Measurements from ENCODE around the gene MXI1.

DNA sequence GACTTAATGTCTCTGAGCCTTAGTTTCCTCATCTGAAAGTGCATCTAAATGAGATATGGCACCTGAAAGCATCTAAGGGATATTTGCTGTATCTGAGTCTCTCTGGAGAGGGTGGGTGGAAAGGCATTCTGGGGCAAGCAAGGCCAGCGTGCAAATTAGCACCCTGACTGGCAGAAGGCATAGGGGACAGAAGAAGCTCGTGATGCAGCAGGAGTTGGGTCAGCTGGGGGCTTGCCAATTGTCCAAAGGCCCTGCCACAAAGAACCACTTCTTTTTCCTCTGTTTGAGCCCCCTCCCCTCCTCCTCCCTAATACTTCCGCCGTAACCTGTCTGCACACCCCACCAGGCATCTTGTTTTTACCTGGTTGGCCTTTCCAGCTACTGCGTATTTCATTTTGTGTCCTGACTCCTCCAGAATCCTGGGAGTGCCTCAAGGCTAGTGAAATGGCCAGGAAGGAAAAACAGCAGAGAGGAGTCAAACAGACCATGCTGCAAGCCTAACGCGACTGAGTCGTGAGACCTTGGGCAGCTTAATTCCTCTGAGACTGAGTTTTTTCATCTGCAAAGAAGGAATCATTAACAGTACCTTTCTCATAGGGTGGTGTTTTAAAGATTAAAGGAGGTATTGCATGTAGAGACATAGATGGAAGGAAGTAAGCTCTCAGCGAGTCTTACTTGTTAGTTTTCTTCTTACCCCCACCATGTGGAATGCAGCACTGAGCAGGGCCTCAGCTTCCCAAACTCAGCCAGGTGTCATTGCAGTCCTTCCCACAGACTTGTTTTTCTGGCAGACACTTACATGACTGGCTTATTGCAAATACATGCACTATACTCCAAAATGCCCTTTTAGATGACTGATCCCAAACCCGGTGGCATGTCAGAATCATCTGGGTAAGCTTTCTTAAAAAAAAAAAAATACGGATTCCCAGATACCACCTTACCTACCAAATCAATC, 49.1 kb upstream of the MXI1 start:
- TF ChIP-seq, protein P1, sequence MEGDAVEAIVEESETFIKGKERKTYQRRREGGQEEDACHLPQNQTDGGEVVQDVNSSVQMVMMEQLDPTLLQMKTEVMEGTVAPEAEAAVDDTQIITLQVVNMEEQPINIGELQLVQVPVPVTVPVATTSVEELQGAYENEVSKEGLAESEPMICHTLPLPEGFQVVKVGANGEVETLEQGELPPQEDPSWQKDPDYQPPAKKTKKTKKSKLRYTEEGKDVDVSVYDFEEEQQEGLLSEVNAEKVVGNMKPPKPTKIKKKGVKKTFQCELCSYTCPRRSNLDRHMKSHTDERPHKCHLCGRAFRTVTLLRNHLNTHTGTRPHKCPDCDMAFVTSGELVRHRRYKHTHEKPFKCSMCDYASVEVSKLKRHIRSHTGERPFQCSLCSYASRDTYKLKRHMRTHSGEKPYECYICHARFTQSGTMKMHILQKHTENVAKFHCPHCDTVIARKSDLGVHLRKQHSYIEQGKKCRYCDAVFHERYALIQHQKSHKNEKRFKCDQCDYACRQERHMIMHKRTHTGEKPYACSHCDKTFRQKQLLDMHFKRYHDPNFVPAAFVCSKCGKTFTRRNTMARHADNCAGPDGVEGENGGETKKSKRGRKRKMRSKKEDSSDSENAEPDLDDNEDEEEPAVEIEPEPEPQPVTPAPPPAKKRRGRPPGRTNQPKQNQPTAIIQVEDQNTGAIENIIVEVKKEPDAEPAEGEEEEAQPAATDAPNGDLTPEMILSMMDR (conservative IDR thresholded peaks at IDR 0.05; ENCODE audit: low read length) = no peak
- TF ChIP-seq EZH2phosphoT487 (IDR thresholded peaks at IDR 0.05; ENCODE audit: borderline replicate concordance, low read depth, low read length) = no peak

Data from OCI-LY7 (cell line).